A549 treated with AZD9567 at 1 μM for 4 hours (cell line): ENCODE results near the gene SDHAF3. TPM values are rescaled to one million over a fixed set of nuclear protein-coding genes. Genes with fewer than 3 reads are reported as not detected.

ENCODE experiments used
- total RNA-seq: library from RNA; stranded (reverse); fragments of 200-300 nt; extraction: Qiagen RNA extraction; gene quantifications from 5 replicates; pipeline ENCODE4 v1.2.3, GENCODE V29; 2022; ENCODE audit not compliant: insufficient read depth

The SDHAF3 gene
- 18.1 to 43.8 TPM (median 22.9 TPM) in 5 replicates for total RNA-seq

GRCh38 chr7:97117372-97118188 is at the start of gene SDHAF3:
Gene SDHAF3 (plus strand): TSS chr7:97117698. CDS start chr7:97117724, 26 bp downstream.

Other genes starting within 250 kb of the SDHAF3 start
- 0.03 to 0.05 TPM in 2 of 5 replicates, not detected in the others for gene DLX6, start 112.1 kb upstream of the SDHAF3 start, total RNA-seq
- not detected in 5 replicates for gene DLX5, start 92.9 kb upstream of the SDHAF3 start, total RNA-seq